Left lobe of liver (tissue), 2 donors: ENCODE results near the gene RBM45. TPM values are rescaled to one million over a fixed set of nuclear protein-coding genes. Genes with fewer than 3 reads are reported as not detected.
"Not testable (repeated sequence)": the region's sequence is repeated elsewhere in the genome, so short reads cannot be mapped to it uniquely, and the experiment has no call there.

Source experiments
- ATAC-seq: fragments of 200-7000 bp; cut with Tn5 transposase; one replicate; pipeline ENCODE4 v1.9.1; 2020; ENCODE audit warnings: mild to moderate bottlenecking, moderate library complexity
- DNase-seq: peaks from one replicate; pipeline ENCODE4 v3.0.0-alpha.2; 2020; ENCODE audit warnings: low spot score
- total RNA-seq: library from RNA; stranded (reverse); gene quantifications from one replicate; pipeline ENCODE4 v1.2.1, GENCODE V29; 2021
- donor health status: DM: no; HTN: no; CAD: no; lungs with moderate emphysema.
- donor health status: DM: no; HTN: yes; CAD: no.

RBM45 gene
- total RNA-seq, 1 donor from 2014 or later: 4.0 TPM

DNA sequence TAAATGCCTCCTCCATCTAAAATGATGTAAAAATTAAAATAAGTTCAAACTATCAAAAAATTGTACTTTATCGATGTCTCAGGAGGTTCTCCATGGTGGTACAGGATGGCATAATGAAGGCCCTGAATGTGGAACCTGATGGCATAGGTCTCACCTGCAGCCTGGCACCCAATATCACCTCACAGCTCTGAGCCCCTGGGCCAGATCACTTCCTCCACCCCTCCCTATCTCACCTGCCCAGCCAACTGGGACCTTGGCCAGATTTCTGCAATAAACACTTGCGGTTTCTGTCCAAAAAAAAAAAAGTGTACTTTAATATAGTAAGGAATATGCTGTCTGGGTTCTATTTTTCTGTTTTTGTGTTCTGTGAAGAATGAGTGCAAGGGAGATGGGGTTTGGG lies 6.7 kb upstream of the RBM45 start:
- DNase-seq: no peak
- no peak for ATAC-seq

DNA sequence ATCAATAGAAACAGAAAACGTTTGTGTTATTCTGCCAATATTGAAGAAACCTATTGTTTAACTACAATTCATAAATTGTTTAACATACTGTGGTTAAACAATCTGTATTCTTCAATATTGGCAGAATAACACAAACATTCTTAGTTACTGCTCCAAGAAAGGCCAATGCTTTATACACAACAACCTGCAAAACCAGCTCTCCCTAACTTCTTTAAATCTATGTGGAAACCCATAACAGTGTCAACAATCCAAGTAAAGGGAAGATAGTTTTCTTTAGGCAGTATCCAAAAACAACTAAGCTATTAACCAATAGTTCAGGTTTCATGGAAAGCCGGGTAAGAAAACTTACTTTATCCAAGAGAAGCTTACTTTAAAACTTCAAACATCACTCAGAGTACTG lies 6.2 kb upstream of the RBM45 start:
- no peak for DNase-seq
- ATAC-seq: no peak

DNA sequence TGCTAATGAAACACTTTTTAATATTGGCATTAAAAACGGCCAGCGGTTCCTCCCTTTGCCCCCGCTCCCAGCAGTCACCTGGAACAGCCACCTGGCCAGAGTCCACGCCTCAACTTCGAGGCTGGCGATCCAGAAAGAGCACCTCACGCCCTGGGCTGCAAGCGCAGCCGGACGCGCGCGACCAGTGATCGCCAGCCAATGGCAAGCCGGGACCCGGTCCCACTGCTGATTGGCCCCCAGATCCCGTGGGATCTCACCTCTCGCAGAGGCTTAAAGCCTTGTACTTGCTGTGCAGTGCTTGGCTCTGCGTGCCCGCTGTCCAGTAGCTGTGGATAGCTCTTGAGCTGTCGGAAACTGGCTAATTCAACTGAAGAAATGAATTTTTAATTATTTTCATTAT lies 4.1 kb upstream of the RBM45 start:
- ATAC-seq: no peak
- DNase-seq: no peak

DNA sequence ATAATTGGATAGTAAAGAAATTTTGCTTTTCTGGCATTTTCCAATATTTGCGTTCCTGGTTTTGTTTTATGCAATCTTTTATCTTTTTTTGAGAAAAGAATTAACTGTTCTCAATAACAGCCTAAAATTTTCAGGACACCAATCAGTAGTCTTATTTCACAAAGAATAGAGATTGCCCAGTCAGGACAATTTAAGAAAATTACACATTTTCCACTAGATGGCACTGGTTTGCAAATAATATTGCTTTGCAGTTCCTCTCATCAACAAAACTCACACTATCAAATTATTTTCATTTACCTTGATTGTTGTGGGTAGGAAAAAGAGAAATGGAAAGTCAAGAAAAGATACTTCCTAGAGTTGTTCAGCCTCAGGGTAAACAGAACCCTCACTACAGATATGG lies 2.4 kb upstream of the RBM45 start:
- ATAC-seq: peak; percentile 16
- DNase-seq: no peak

DNA sequence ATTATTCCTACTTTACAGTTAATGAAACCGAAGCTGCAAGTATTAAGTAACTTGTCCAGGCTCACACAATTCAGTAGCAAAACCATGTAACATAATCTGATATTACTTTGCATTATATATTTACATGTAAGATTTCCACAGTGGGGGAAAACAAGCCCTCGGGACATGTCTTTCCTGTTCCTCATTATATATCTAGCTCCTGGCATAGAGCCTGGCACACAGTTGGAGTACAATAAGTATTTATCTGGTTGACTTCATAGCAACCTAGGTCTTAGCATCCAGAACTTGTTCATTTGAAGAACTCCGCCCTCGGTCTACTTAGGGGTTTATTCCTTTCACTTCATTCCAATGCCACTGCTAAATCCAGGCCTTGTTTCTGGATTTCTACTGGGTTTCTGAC lies 1.6 kb upstream of the RBM45 start:
- DNase-seq: no peak
- ATAC-seq: no peak

DNA sequence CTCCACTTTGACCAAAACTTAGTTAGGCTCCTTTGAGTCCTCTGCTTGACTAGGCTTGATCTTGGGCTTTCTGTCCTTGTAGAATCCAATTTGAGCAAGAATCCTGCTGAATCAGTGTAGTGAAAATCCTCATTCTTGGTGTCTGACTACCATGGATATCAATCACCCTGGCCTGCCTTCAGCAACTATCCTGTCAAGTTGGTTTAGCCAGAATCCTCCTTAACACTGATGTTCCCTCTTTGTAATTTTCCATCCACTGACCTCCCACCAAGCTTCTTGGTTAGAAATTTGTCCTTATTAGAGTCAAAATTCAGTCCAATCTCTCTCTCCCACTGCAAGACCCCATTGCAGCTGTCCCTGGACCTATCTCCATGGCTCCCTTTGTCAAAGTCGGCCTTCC lies 494 bp upstream of the RBM45 start:
- DNase-seq (no peak), ATAC-seq (no peak)

DNA sequence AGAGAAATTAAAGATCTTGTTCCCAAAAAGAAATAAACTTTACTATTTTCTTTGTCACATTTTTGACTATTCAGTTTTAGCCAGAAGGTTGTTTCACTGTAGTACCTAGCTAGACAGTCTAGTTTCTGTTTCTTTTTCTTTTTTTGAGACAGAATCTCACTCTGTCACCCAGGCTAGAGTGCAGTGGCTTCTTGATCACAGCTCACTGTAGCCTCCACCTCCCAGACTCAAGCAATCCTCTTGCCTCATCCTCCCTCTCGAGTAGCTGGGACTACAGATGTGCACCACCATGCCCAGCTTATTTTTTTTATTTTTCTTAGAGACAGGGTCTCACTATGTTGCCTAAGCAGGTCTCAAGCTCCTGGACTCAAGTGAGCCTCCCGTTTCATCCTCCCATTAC lies 2.2 kb downstream of the RBM45 start:
- no peak for ATAC-seq
- no peak for DNase-seq

DNA sequence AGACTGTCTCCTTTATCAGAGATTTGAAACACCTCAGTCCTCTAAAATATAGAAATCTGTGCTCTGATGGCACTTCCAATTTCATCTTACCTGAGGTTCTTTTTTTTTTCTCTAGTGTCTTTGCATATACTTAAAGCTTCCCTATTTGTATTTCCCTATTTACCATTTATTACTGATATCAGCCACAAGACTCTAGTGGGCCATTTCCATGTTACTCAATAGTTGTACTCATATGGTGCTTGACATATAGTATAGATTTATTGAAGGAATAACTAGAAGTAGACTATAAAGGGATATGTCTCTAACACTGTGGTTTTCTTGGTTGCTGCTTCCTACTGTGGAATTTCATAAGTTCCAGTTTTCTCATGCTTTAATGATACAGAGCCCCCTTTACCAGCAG lies 3.0 kb downstream of the RBM45 start:
- ATAC-seq (no peak), DNase-seq (no peak)

DNA sequence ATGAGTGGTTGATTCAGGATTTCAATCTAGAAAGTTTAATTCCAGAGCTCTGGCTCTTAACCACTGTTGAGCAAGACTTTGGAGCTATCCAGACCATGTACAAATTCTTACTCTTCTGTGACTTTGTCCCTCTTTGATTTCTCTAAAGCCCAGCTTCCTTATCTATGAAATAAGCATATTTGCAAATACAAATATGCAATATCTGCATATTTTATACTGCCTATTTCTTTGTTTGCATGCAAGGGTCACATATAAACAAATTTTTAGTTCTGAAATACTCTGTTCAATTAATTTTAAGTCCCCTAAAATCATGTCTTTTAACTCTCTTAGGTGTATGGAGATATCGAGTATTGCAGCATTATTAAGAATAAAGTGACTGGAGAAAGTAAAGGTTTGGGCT lies 5.5 kb downstream of the RBM45 start:
- DNase-seq: no peak
- peak; percentile 34 for ATAC-seq

DNA sequence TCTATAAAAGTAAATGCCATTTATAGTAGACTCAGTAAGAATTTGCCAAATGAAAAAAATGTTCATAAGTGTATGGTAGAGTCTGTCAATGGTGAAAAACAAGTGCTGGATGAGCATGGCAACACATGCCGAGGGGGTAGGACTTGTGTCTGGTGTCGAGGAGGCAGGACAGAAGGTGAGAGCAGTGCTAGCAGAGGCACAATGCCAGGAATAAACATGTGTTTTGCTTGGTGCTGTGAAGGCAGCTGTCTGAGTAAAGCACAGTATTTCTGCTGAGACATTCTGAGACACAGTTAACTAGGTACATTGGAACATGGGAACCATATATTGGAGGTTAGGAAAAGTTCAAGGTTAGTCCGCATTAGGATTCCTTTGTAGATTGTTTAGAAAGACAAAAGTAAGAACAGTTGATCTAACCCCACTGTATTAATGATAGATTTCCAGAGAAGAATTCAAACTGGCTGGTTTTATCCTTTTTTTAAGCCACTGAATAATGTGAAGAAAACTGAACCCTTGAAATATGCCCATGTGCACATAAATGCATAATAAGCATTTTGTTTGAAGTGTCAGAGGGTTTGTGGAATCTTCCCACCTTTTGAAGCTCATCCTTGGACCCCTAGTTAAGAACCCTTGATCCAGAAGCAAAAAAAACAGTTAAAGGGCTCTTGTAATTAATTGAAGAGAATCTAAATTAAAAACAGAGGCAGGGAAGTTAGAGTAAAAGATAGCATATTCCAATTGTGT lies 7.1 kb downstream of the RBM45 start:
- DNase-seq: no peak
- ATAC-seq: no peak

DNA sequence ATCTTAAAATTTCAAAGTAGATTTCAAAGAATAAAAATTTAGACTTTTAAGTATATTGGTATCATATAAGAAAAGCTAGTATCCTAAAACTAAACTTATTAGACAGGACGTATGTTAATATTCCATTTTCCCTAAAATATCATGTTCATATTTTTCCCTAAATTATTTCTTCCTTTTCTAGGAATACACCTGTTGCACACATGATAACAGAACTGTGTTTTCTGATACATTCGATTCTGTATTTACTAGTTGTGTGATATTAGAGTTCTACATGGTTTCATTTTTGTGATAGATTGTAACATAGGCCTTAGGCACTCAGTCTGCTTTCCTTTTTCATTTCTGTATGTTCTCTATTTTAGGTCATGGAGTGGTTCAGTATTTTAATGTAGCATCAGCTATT lies 10.9 kb downstream of the RBM45 start:
- ATAC-seq (no peak), DNase-seq (no peak)

DNA sequence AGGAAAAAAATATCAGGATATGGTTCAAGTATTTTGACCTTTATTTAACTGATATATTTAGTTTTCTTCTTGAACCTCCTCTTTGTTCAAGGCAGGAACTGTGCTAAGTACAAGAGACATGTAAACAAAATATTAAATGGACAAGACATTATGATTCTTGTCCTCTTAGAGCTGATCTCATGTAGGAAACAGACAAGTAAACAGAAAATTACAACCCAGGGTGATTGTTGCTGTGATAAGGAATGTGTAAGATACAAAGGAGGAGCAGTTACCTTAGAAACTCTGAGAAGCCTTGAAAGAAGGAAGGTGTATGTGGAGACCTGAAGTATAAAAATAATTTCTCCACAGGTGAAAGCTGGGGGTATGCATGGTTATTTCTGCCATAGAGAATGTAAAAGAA lies 12.9 kb downstream of the RBM45 start:
- no peak for DNase-seq
- ATAC-seq: no peak

DNA sequence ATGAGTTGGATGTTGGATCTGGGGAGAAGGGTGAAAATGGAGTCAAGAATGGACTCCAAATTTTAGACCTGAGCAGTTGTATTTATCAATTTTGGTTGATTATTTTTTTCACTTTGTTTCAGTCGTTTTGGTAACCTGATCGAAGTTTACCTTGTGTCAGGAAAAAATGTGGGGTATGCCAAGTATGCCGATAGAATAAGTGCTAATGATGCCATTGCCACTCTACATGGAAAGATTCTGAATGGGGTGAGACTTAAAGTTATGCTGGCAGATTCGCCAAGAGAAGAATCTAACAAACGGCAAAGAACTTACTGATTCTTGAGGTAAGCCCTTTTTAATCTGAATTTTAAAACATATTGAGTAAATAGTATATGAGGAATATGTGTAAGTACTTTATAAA lies 13.6 kb downstream of the RBM45 start:
- ATAC-seq (no peak), DNase-seq (no peak)

DNA sequence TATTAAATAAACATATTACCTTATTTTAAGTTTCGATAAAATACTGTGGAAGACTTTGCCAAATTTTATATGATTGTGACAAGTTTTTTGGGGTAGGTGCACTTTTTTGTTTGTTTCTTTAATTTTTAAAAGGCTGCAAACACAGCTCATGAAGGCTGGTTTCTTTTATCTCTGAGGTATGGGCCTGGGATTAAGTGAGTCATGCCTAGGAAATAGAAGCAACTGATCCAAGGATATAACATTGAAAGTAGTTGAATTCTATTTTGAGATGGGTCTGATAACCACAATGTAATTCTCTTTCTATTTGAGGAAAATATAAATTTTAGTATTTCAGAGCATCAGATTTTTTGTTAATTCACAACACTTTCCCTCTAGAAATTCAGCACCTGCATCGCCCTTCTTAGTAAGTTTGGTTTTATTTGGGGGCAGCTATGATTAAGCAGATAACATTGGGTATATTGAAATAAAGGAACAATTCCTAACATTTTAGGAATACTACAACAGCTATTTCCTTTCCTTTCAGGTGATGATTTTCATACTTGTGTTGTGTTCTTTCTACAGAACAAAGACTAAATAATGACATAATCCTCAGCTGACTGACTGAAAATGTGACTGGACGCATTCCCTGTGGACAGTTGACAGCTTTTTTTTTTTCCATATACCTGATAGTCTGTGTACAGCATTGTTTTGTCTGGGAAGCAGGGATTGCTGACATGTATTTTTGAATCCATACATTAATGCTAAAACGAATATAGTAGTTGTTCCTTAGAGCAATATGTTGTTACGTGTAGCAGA lies 16.8 kb downstream of the RBM45 start:
- no peak for ATAC-seq
- DNase-seq: no peak

DNA sequence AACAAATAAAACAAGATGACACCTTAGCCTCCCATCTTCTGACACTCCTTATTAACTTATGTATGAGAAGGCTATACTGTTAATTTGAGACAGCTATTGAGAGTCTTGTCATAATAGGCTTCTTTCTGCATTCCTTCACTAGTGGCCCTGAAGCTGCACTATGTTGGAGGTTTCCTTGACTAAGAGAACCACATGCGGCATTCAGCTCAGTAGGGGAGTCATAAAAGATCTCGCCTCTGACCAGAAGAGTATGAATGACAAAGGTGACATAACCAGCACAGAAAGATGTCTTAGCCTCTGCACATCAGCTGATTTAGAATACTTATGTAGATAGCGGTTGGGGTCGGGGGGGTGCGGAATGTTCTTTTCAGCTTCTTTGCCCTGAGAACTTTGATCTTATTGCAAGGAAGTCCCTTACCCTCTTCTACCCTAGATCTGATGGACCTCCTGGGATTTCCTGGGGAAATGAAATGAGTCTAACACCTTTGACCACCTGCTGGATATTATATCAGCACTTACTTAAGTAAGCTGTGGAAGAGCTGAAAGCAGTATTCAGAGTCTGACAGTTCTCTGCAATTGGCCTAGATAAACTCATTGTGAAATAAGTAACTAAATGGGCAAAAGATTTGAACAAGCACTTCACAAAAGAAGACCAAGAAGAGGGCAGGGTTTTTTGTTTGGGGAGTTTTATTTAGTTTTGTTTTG lies 24.2 kb downstream of the RBM45 start:
- DNase-seq (no peak), ATAC-seq (no peak)

DNA sequence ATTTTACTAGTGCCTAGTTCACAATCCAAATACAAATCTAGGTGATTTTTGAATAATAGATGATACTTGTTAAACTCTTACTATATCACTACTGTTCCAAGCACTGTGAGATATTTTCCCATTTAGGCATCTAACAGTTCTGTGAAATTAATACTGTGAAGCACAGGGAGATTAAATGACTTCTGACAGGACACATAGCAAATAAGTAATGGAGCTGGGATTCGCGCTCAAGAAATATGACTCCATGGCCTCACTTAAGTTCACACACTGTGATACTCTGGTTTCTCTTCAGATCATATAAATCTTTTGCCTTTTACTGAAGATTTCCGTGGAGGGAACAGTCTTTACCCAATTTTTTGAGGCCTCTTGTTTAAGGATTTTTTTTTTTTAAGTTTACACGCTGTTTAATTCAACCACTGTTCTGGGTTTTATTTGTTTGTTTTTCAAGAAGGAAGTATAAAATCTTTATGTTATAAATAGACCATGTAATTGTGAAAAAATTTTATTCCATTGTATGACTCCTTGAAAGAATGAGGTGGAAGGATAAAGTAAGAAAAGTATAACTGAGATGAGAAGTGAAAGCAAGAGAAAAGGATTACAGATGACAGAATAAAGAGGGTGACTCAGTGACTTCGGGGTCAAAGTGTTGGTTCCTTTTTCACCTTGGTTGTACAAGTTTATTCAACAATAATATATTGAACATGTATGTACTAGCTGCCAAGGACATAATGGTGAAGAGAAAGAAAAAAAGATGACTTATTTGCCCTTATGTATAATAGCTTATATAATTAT lies 30.2 kb downstream of the RBM45 start:
- ATAC-seq (no peak), DNase-seq (no peak)

DNA sequence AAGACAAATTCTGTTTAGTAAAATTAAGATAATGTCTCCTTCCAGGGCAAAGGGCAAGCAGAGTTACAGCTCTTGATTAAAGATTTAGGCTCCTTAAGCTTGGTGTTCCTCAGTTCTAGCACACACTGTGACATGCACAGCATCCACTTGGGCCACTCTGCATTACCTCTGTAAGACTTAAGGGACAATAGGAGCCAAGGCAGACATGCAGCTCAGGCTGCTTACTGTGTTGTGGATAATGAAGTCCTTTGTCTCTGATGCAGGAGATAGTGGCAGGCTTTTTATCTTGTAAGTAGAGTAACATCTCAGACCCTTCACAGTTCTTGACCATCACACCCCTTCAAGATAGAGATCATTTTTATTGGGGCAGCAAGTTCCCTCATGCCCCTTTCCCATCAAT lies 31.2 kb downstream of the RBM45 start:
- DNase-seq (no peak), ATAC-seq (no peak)

DNA sequence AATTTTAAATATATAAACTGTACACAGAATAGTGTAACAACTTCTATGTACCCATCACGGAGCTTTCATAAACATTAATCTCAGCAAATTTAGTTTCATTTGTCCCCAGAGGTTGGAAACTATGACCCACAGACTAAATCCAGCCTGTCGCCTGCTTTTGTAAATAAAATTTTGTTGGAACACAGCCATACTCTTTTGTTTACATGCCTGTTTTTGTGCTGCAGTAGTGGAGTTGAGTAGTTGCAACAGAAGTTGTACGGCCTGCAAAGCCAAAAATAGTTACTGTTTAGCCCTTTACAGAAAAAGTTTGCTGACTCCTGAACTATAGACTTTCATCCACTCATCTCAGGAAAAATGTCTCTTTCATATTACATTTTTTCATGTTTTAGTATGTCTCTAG lies 39.8 kb downstream of the RBM45 start:
- ATAC-seq (peak; percentile 90), DNase-seq (peak; percentile 56)

DNA sequence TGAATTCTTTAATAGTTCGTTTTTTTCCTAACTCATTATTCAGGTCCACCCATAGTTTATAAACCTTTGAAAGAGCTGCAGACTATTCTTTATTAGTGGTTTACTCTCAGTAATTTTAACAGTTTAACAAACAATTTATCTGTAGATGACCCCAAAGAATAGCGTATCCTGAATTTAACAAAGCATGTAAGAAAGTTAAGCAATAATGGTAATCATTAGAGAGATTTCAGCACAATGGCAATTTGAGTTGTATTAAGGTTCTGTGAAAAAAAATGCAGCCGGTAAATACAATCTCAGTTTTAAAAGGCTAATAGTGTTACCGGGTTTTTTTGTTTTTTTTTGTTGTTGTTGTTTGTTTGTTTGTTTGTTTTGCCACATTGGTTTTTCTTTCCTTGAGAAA lies 40.3 kb downstream of the RBM45 start:
- no peak for DNase-seq
- peak; percentile 25 for ATAC-seq

DNA sequence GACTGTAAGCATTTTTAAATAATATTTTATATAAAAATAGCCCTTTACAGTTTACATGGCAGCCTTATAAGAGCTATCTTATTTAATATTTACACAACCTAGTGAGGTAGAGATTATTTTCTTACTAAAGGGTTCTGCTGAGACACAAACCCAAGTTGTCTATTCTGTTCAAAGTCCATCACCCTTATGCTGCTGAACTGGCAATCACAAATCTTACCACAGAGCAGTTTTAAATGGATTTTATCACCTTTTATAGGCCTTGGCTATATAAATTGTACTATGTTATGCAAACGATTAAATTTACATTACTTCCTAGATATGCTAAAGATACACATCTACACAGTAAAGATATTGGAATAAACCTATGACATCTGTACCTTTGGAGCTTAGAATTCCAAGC lies 40.7 kb downstream of the RBM45 start:
- DNase-seq: no peak
- ATAC-seq: peak; percentile 44

DNA sequence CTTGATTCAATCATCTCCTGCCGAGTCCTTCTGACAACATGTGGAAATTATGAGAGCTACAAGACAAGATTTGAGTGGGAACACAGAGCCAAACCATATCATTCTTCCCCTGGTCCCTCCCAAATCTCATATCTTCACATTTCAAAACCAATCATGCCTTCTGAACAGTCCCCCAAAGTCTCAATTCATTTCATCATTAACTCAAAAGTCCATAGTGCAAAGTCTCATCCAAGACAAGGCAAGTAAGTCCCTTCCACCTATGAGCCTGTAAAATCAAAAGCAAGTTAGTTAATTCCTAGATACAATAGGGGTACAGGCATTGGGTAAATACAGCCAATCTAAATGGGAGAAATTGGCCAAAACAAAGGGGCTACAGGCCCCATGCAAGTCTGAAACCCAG lies 41.6 kb downstream of the RBM45 start:
- ATAC-seq: not testable (repeated sequence)

More for the DNA sequence above, 41.6 kb downstream of the RBM45 start:
- not testable (repeated sequence) for DNase-seq
